Iris pigment epithelial cell (primary cell): ENCODE results near the gene B3GAT1.

Source experiments
- DNase-seq: peaks from one replicate; pipeline ENCODE4 v3.0.0-alpha.2; 2011; ENCODE audit warnings: low read depth

B3GAT1 gene

GRCh38 chr11:134333312-134333711 lies 78.7 kb downstream of the B3GAT1 start:
- no peak for DNase-seq

GRCh38 chr11:134332782-134333181 lies 79.3 kb downstream of the B3GAT1 start:
- no peak for DNase-seq

- DNase-seq = no peak
Observed at GRCh38 chr11:134332189-134332631, 79.8 kb downstream of the B3GAT1 start.

- DNase-seq = peak; percentile 28
Observed at GRCh38 chr11:134331354-134332188, 80.5 kb downstream of the B3GAT1 start, which contains the start of gene GLB1L2. Gene GLB1L2, plus strand, starts transcription at chr11:134331988. Its CDS starts 74 bp downstream, at chr11:134332062.

GRCh38 chr11:134330611-134331353 lies 81.3 kb downstream of the B3GAT1 start:
- no peak for DNase-seq
